Ammon's horn (tissue), 1 donor: Measurements from ENCODE around the gene YWHAQ.
"Not testable (repeated sequence)": the region's sequence is repeated elsewhere in the genome, so short reads cannot be mapped to it uniquely, and the experiment has no call there.

Experiments used
- DNase-seq: peaks from one replicate; pipeline ENCODE4 v3.0.0-alpha.2; 2016; ENCODE audit warnings: low spot score

Gene YWHAQ

DNA sequence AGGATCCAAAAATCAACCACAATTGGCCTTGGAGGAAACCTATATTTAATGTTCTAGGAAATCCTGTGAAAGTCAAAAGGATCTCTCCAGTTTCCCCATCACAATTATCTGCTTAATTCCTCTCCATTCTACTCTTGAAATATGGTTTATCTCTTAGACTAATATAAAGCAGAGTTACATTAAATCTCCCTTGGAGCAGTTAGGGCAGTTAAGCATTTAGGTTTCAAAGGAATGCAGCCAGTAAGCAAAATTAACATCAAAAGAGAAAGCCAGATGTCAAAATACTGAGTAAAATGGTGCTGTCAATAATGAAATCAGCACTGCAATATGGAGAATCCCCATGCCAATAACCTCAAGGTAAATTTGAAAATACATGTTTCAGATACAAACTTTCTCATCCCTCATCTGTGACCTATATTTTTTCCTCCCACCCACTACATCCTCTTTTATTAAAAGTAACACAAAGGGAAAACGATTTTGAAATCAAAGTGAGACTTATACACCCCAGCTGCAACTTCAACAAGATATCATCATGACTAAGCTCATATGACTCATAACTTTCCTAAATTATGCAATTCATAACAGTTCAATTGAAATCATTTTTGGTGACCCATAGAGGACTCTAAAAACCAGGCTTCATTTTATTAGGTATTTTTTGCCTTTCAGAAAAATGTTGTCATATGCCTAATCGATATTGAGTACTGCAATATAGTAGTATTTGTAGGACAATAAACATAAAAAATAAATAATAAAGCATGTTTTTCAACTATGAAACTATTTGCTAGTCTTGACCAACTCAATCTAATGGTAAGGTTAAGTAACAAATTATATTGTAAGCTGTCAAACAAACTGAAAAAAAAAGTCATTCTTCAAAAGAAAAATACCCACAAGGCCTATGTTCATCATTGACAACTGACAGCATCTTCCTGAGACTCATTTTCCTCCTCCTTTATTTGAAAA is 78.3 kb downstream of the YWHAQ start:
- no peak for DNase-seq

GRCh38 chr2:9550859-9551391 is 79.9 kb downstream of the YWHAQ start:
- DNase-seq: not testable (repeated sequence)

DNA sequence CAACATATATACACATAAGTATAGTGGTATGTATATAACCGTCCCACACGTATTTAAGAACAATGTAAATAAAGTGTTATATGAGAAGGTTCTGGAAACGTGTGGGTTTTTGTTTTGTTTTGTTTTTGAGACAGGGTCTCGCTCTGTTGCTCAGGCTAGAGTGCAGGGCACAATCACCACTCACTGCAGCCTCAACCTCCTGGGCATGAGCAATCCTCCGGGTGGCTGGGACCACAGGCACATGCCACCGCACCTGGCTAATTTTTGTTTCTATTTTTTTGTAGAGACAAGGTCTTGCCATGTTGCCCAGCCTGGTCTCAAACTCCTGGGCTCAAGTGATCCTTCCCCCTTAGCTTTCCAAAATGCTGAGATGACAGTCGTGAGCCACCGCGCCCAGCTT is 81.4 kb downstream of the YWHAQ start:
- no peak for DNase-seq

- DNase-seq: no peak
Measured at GRCh38 chr2:9548506-9548905, 82.3 kb downstream of the YWHAQ start.

DNA sequence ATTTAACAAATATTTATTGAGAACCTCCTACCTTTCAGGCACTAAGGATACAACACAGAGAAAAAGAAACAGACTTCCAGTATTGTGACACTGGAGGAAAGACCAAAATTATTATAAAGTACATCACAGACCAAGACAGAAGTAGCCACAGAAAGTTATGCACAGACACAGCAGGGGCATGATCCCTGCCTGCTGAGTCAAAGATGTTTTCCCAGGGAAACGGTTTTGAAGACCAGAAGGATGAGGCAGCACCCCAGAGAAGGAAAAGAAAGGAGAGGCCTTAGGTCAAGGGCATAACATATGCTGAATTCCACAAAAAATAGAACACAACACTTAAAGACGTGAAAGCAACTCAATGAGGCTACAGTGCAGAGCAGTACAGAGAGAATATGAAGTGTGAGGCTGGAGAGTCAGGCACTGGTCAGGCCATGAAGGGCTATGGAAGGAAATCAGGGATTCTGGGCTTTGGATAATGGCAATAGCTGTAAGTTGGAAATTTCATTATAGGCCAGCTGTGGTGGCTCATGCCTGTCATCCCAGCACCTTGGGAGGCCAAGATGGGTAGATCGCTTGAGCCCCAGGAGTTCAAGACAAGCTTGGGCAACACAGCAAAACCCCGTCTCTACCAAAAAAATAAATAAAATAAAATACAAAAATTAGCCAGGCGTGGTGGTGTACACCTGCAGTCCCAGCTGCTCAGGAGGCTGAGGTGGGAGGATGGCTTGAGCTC is 83.4 kb downstream of the YWHAQ start:
- DNase-seq: no peak

DNA sequence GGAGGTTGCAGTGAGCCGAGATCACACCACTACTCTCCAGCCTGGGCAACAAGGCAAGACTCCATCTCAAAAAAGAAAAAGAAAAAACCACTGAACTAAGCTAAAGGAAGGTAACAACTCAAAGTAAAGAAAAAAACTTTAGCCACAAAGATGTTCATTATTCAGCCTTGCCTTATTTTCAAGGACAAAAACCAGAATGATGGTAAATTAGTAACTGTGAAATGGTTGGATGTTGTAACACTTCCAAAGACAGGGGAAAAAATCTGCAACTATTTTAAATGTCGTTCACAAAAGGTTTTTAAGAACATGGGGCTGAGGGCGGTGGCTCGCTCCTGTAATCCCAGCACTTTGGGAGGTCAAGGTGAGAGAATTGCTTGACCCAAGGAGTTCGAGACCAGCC is 85.3 kb downstream of the YWHAQ start:
- DNase-seq: no peak

- DNase-seq: no peak
Measured at GRCh38 chr2:9543557-9543956, 87.2 kb downstream of the YWHAQ start.

GRCh38 chr2:9539531-9539930 is 91.3 kb downstream of the YWHAQ start:
- DNase-seq: no peak

GRCh38 chr2:9538000-9538507 is 92.7 kb downstream of the YWHAQ start:
- no peak for DNase-seq

- no peak for DNase-seq
Measured at GRCh38 chr2:9536504-9536903, 94.3 kb downstream of the YWHAQ start.

DNA sequence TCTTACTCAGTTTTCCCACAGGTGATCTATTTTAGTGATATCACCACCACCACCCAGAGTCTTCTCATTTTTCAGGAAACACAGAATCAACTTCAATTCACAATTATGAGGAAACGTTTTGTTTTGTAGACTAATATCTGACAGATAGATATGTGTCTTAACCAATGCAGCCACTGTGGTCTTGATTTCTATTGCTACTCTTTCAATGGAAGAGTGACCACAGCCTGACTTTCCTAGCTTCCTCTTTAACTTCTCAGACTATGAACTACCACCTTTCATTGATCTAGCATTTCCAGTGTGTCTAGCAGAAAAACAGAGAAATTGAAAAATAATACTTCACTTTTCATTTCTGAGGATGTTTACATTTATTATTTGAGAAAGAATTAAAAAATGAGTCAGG is 95.6 kb downstream of the YWHAQ start:
- no peak for DNase-seq
